ENCODE data around the gene PLXNC1. TPM values are rescaled to one million over a fixed set of nuclear protein-coding genes. Genes with fewer than 3 reads are reported as not detected.

The PLXNC1 gene
- 1 to 10 TPM; 2.3 to 3.3 (median 2.5) TPM for polyA plus RNA-seq

GRCh38 chr12:94147991-94148738 is at the start of gene PLXNC1:
Gene PLXNC1, plus strand, starts transcription at chr12:94148577. Its CDS starts 395 bp downstream, at chr12:94148972.
- Mint-ChIP-seq H3K36me3 (no peaks in the 10 kb centered on the region), H3K4me3 (peak within 1 kb of the TSS; percentile 90 to 95 (median 93))

DNA sequence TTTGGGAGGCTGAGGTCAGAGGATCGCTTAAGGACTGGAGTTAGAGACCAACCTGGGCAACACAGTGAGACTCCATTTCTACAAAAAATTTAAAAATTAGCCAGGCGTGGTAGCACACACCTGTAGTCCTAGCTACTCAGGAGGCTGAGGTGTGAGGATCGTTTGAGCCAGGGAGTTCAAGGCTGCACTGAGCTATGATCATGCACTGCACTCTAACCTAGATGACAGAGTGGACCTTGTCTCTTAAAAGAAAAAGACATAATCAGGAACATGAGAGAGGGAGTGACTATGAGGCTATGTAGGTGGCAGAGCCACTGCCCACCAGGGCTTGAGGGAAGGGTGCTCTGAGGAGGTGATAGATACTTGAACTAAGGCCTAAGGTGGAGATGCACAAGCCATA is 49.2 kb upstream of the PLXNC1 start:
- Mint-ChIP-seq H3K36me3 (peaks cover 0 to 4% (median 0%) of the 10 kb centered on the region in 3 donors), H3K4me1 (peaks cover 6 to 14% of the 10 kb centered on the region in 2 donors), H3K27me3 (ENCODE audit: low read depth in 3 of 3) (peaks cover 4 to 5% (median 4%) of the 10 kb centered on the region in 3 donors), H3K27ac (no peak overlapping the region), H3K9me3 (no peaks in the 10 kb centered on the region), H3K4me3 (peak overlapping the region in 2 of 5 donors; percentile 5 to 7)
- no peak for DNase-seq

More at GRCh38 chr12:94147991-94148738, at the start of gene PLXNC1:
- H3K9me3 Mint-ChIP-seq: no peaks in the 10 kb centered on the region
- H3K27ac Mint-ChIP-seq: peak within 1 kb of the TSS in 2 of 6 donors; percentile 41 to 62
- peaks cover 21 to 39% of the 10 kb centered on the region in 2 donors for H3K4me1 Mint-ChIP-seq
- DNase-seq: peak; percentile 56 to 63 (median 62)
- peaks cover 0 to 3% (median 0%) of the 10 kb centered on the region in 3 donors for H3K27me3 Mint-ChIP-seq (ENCODE audit: low read depth in 3 of 3)

DNA sequence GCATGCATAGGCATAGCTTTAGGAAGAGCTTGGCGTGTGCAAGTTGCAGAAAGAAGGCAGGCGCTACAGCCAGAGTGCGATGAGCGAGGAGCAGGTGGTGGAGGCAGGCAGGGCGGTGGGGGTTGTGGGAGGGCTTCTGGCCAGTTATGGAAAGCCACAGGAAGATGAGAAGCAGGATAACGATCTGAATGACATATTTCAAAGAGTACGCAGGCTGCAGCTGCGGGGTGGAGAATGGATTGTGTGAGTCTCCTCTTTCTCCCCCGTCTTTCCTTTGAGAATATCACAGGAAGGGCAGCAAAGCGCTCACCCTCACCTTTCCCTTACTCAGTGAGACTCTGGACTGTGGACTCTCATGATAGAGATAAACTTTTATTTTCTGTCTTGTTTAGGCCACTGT is 48.7 kb upstream of the PLXNC1 start:
- no peak for DNase-seq
- Mint-ChIP-seq H3K4me1 (peaks cover 6 to 14% of the 10 kb centered on the region in 2 donors), H3K36me3 (peaks cover 0 to 4% (median 0%) of the 10 kb centered on the region in 3 donors), H3K9me3 (no peaks in the 10 kb centered on the region), H3K27ac (no peak overlapping the region), H3K4me3 (peak overlapping the region in 2 of 5 donors; percentile 5 to 7), H3K27me3 (ENCODE audit: low read depth in 3 of 3) (peaks cover 4% of the 10 kb centered on the region in 3 donors)

- H3K27ac Mint-ChIP-seq: peak overlapping the region in 1 of 6 donors; percentile 19
- peaks cover 6 to 14% of the 10 kb centered on the region in 2 donors for H3K4me1 Mint-ChIP-seq
- H3K4me3 Mint-ChIP-seq: peak overlapping the region; percentile 1 to 89 (median 13)
- DNase-seq: no peak
- H3K27me3 Mint-ChIP-seq (ENCODE audit: low read depth in 3 of 3): peaks cover 4 to 6% (median 4%) of the 10 kb centered on the region in 3 donors
- H3K36me3 Mint-ChIP-seq: no peaks in the 10 kb centered on the region
- H3K9me3 Mint-ChIP-seq: no peaks in the 10 kb centered on the region
Measured at GRCh38 chr12:94100211-94100627, 48.2 kb upstream of the PLXNC1 start.

GRCh38 chr12:94100990-94101737 is 47.2 kb upstream of the PLXNC1 start:
- H3K9me3 Mint-ChIP-seq: no peaks in the 10 kb centered on the region
- H3K36me3 Mint-ChIP-seq: no peaks in the 10 kb centered on the region
- H3K27ac Mint-ChIP-seq: peak overlapping the region in 3 of 6 donors; percentile 18 to 80 (median 49)
- H3K27me3 Mint-ChIP-seq (ENCODE audit: low read depth in 3 of 3): peaks cover 4 to 6% (median 5%) of the 10 kb centered on the region in 3 donors
- H3K4me3 Mint-ChIP-seq: peak overlapping the region; percentile 82 to 89 (median 88)
- H3K4me1 Mint-ChIP-seq: peaks cover 6 to 14% of the 10 kb centered on the region in 2 donors
- DNase-seq: peak; percentile 70 to 77 (median 73)

DNA sequence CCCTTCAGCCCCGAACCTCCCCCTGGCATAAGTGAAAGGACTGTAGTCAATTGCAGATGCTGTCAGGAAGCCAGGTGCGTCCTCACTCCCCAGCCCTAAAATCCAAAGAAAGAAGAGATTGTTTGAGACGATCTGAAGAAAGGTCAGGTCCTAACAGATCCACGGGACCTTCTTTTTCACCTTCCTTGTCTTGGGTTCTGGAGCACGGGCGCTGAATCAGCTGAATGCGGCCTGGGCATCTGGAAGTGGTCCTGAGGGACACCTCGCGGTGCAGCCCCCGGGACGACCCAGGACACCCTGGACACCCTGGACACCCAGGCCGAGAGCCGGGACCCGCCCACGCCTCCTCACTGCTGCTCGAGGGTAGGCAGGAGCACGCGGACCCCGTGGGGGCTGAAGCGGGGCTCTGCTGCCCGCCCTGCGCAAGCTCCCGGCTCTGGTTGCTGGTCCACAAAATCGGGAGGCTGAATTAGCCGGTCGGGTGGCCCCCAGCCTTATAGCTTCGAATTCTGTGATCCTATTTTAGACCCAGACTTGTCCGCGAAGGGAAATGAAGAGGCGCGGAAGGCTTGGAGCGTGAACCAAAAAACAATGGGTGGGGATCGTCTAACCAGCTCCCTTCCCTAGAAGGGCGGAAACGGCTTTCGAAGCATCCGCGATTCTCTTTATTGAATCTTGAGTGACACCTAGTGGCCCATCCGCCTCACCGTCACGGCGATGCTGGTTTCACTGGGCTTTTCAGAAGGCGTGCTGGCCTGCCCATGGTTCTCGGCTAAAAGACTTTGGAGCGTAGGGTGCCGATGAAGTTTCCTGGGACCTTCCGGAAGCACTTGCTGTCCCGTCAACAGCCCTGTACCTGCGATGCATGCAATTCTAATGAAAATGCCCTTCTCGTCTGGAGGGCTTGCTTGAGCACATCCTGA is 46.4 kb upstream of the PLXNC1 start:
- Mint-ChIP-seq H3K9me3 (no peaks in the 10 kb centered on the region), H3K27me3 (ENCODE audit: low read depth in 3 of 3) (peaks cover 4 to 6% (median 5%) of the 10 kb centered on the region in 3 donors), H3K36me3 (no peaks in the 10 kb centered on the region), H3K4me3 (peak overlapping the region; percentile 82 to 89 (median 88)), H3K4me1 (peaks cover 6 to 14% of the 10 kb centered on the region in 2 donors), H3K27ac (peak overlapping the region in 3 of 6 donors; percentile 22 to 80 (median 58))
- DNase-seq: peak; percentile 76 to 80 (median 78)

DNA sequence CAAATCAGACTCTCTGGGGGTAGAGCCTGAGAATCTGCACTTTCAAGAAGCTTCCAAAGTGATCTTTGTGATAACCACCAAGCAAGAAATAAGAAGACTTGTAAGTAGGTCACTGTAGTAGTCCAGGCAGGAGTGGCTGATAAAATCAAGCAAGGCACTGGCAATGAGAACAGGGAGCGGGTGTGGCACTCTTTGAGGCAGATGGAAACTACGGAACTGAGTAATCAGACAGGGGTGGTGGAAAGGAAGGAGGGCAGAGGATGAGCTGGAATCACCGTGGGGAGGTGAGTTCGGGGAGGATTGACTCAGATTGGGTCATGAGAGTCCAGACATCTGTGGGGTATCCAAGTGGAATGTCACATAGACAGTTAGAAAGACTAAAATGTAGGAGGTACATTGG is 44.4 kb upstream of the PLXNC1 start:
- peaks cover 3 to 8% (median 5%) of the 10 kb centered on the region in 3 donors for H3K27me3 Mint-ChIP-seq (ENCODE audit: low read depth in 3 of 3)

GRCh38 chr12:94107910-94108309 is 40.5 kb upstream of the PLXNC1 start:
- no peaks in the 10 kb centered on the region for H3K36me3 Mint-ChIP-seq
- H3K4me1 Mint-ChIP-seq: no peaks in the 10 kb centered on the region
- peaks cover 1 to 6% (median 2%) of the 10 kb centered on the region in 3 donors for H3K27me3 Mint-ChIP-seq (ENCODE audit: low read depth in 3 of 3)
- no peak overlapping the region for H3K4me3 Mint-ChIP-seq
- no peak overlapping the region for H3K27ac Mint-ChIP-seq
- H3K9me3 Mint-ChIP-seq: no peaks in the 10 kb centered on the region
- DNase-seq: no peak

More for the DNA sequence above, 44.4 kb upstream of the PLXNC1 start:
- Mint-ChIP-seq H3K27ac (no peak overlapping the region), H3K4me3 (no peak overlapping the region), H3K9me3 (no peaks in the 10 kb centered on the region), H3K4me1 (peaks cover 6 to 14% of the 10 kb centered on the region in 2 donors), H3K36me3 (no peaks in the 10 kb centered on the region)
- DNase-seq: no peak

DNA sequence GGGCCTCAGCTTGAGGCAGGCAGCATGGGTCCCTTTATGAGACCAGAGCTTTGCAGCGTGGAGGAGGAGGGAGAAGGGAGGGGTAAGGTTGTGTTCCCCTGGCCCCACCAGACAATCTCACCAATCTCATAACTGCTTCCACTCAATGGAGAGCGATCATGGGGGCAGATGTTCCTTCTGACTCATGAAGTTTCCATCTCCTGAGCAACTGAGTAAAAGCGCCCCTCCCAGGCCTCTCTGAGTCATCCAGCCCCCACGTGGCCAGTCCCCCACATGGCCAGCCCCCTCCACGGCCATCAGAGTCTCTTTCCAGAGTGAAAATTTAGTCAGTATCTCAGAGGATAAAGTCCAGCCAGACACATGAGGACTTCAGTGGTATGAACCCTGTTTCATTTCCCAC is 39.2 kb upstream of the PLXNC1 start:
- no peak for DNase-seq
- Mint-ChIP-seq H3K4me1 (no peaks in the 10 kb centered on the region), H3K4me3 (no peak overlapping the region), H3K27ac (no peak overlapping the region), H3K27me3 (ENCODE audit: low read depth in 3 of 3) (peaks cover 0 to 4% (median 1%) of the 10 kb centered on the region in 3 donors), H3K36me3 (no peaks in the 10 kb centered on the region), H3K9me3 (no peaks in the 10 kb centered on the region)

DNA sequence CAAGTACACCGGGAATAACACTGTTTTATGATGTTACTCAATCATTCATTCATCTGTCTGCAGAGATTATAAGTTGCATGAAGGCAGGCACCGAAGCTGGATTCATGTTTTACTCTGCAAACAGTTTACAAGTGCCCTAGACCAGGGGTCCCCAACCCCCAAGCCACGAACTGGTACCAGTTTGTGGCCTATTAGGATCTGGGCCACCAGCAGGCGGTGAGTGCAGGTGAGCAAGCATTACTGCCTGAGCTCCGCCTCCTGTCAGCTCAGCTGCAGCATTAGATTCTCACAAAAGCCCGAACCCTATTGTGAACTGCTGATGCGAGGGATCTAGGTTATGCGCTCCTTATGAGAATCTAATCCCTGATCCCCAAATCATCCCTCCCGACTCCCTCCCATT is 38.1 kb upstream of the PLXNC1 start:
- H3K4me1 Mint-ChIP-seq: no peaks in the 10 kb centered on the region
- no peaks in the 10 kb centered on the region for H3K36me3 Mint-ChIP-seq
- H3K27me3 Mint-ChIP-seq (ENCODE audit: low read depth in 3 of 3): peaks cover 0 to 4% (median 1%) of the 10 kb centered on the region in 3 donors
- no peak for DNase-seq
- H3K4me3 Mint-ChIP-seq: no peak overlapping the region
- no peaks in the 10 kb centered on the region for H3K9me3 Mint-ChIP-seq
- H3K27ac Mint-ChIP-seq: no peak overlapping the region

GRCh38 chr12:94111302-94111701 is 37.1 kb upstream of the PLXNC1 start:
- no peak for DNase-seq
- H3K36me3 Mint-ChIP-seq: no peaks in the 10 kb centered on the region
- H3K9me3 Mint-ChIP-seq: no peaks in the 10 kb centered on the region
- H3K27me3 Mint-ChIP-seq (ENCODE audit: low read depth in 3 of 3): peaks cover 0 to 5% (median 0%) of the 10 kb centered on the region in 3 donors
- H3K27ac Mint-ChIP-seq: no peak overlapping the region
- no peaks in the 10 kb centered on the region for H3K4me1 Mint-ChIP-seq
- no peak overlapping the region for H3K4me3 Mint-ChIP-seq

GRCh38 chr12:94112121-94112520 is 36.3 kb upstream of the PLXNC1 start:
- no peaks in the 10 kb centered on the region for H3K4me1 Mint-ChIP-seq
- no peak overlapping the region for H3K27ac Mint-ChIP-seq
- no peak for DNase-seq
- no peaks in the 10 kb centered on the region for H3K9me3 Mint-ChIP-seq
- H3K4me3 Mint-ChIP-seq: no peak overlapping the region
- H3K36me3 Mint-ChIP-seq: no peaks in the 10 kb centered on the region
- peaks cover 0 to 5% (median 0%) of the 10 kb centered on the region in 3 donors for H3K27me3 Mint-ChIP-seq (ENCODE audit: low read depth in 3 of 3)

DNA sequence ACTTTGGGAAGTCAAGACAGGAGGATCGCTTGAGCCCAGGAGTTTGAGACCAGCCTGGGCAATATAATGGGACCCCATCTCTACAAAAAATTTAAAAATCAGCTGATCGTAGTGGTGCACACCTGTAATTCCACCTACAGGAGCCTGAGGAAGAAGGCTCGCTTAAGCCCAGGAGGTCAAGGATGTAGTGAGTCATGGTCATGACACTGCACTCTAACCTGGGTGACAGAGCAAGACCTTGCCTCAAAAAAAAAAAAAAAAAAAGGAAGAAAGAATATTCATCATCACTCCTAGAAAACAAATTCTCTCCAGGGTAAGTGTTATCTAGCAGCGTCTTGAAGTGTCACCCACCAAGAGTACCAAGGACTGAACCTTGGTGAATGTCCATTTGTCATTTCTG is 34.2 kb upstream of the PLXNC1 start:
- Mint-ChIP-seq H3K36me3 (no peaks in the 10 kb centered on the region), H3K4me1 (no peaks in the 10 kb centered on the region), H3K9me3 (no peaks in the 10 kb centered on the region), H3K4me3 (no peak overlapping the region), H3K27ac (no peak overlapping the region), H3K27me3 (ENCODE audit: low read depth in 3 of 3) (peaks cover 0 to 3% (median 0%) of the 10 kb centered on the region in 3 donors)
- no peak for DNase-seq

Data from immature natural killer cell (primary cell).